NCI-H1048 (cell line): ENCODE results near the gene RASIP1.

Source experiments
- DNase-seq: peaks from one replicate; lab custom pipeline; 2025; lab: John Stamatoyannopoulos, UW

The RASIP1 gene

GRCh38 chr19:48756212-48756611 is 15.8 kb upstream of the RASIP1 start:
- DNase-seq = no peak

GRCh38 chr19:48755787-48756186 is 15.4 kb upstream of the RASIP1 start:
- no peak for DNase-seq

- DNase-seq = no peak
Measured at GRCh38 chr19:48755084-48755641, 14.8 kb upstream of the RASIP1 start, which contains the start of gene FGF21. FGF21 (plus strand) TSS chr19:48755524; CDS start chr19:48756237, 713 bp downstream.

- DNase-seq = peak; percentile 79
Measured at GRCh38 chr19:48752496-48753365, 12.3 kb upstream of the RASIP1 start, which contains the start of gene FUT1. FUT1 (minus strand) TSS chr19:48752641; CDS start chr19:48751281, 1,360 bp downstream.

GRCh38 chr19:48751845-48752495 is 11.6 kb upstream of the RASIP1 start:
- no peak for DNase-seq

- DNase-seq = no peak
Measured at GRCh38 chr19:48750771-48751504, 10.5 kb upstream of the RASIP1 start.

- DNase-seq = no peak
Measured at GRCh38 chr19:48750351-48750750, 9.9 kb upstream of the RASIP1 start.

GRCh38 chr19:48749571-48750198 is 9.3 kb upstream of the RASIP1 start:
- DNase-seq = no peak

GRCh38 chr19:48746738-48747575 is 6.5 kb upstream of the RASIP1 start, which contains the start of gene IZUMO1:
IZUMO1 (minus strand) TSS chr19:48746909; CDS start chr19:48745859, 1,050 bp downstream.
- DNase-seq = no peak

- DNase-seq = no peak
Measured at GRCh38 chr19:48746110-48746509, 5.7 kb upstream of the RASIP1 start.

GRCh38 chr19:48745208-48745995 is 5.0 kb upstream of the RASIP1 start:
- no peak for DNase-seq

GRCh38 chr19:48742096-48742495 is 1.7 kb upstream of the RASIP1 start:
- DNase-seq = no peak

- no peak for DNase-seq
Measured at GRCh38 chr19:48741129-48741999, 954 bp upstream of the RASIP1 start.

GRCh38 chr19:48739404-48740163 is 826 bp downstream of the RASIP1 start:
- DNase-seq = no peak

GRCh38 chr19:48738557-48739403 is 1.6 kb downstream of the RASIP1 start:
- DNase-seq = peak; percentile 87

GRCh38 chr19:48737360-48737998 is 2.9 kb downstream of the RASIP1 start:
- no peak for DNase-seq
